HL-60 (cell line): Measurements from ENCODE around the gene MYL12A.

Experiments used
- DNase-seq, 2 experiments: peaks; one replicate each; pipeline ENCODE4 v3.0.0-alpha.2; 2010 to 2020; ENCODE audit warnings: low read depth in 1 of 2, low spot score in 1 of 2
- H3K27ac ChIP-seq: fragments of 250-450 bp; sonication (Bioruptor Pico); replicated peaks from 2 replicates; pipeline ENCODE4 v1.5.1; 2020; ENCODE audit warnings: mild to moderate bottlenecking, moderate library complexity
- H3K27me3 ChIP-seq: fragments of 250-450 bp; sonication (Bioruptor Pico); 2 replicates; pipeline ENCODE4 v1.5.1; 2021; ENCODE audit warnings: mild to moderate bottlenecking, moderate library complexity; ENCODE audit not compliant: insufficient read depth, poor library complexity, severe bottlenecking
- H3K4me3 ChIP-seq: replicated peaks from 2 replicates; pipeline ENCODE4 v1.5.1; 2011; ENCODE audit warnings: mild to moderate bottlenecking, control low read depth, low read length; ENCODE audit not compliant: insufficient read depth
- CTCF ChIP-seq: IDR thresholded peaks from one replicate; pipeline ENCODE4 v1.5.1; 2011; ENCODE audit warnings: low read length, control low read depth, inconsistent platforms; ENCODE audit not compliant: insufficient read depth
- GABPA ChIP-seq: IDR thresholded peaks from 2 replicates; pipeline ENCODE4 v1.6.1; 2012; ENCODE audit warnings: low read depth
- POLR2AphosphoS5 ChIP-seq: IDR thresholded peaks from 2 replicates; pipeline ENCODE4 v1.6.1; 2012; ENCODE audit warnings: low read depth
- REST ChIP-seq: IDR thresholded peaks from 2 replicates; pipeline ENCODE4 v1.6.1; 2012; ENCODE audit warnings: low read depth; ENCODE audit not compliant: insufficient replicate concordance
- SPI1 ChIP-seq: IDR thresholded peaks from 2 replicates; pipeline ENCODE4 v1.6.1; 2012; ENCODE audit warnings: low read depth, mild to moderate bottlenecking, borderline replicate concordance

Gene MYL12A

GRCh38 chr18:3216987-3217386, 30.6 kb upstream of the MYL12A start:
- DNase-seq: no peak
- no peak for TF ChIP-seq CTCF
- TF ChIP-seq GABPA: no peak
- no peak for TF ChIP-seq POLR2AphosphoS5
- TF ChIP-seq REST: no peak
- no peak for TF ChIP-seq SPI1
- Histone ChIP-seq H3K4me3 (no peak overlapping the region), H3K27me3 (no peaks in the 10 kb centered on the region), H3K27ac (no peak overlapping the region)

- H3K4me3 ChIP-seq: no peak overlapping the region
- DNase-seq: no peak
- no peaks in the 10 kb centered on the region for H3K27me3 ChIP-seq
- H3K27ac ChIP-seq: no peak overlapping the region
- no peak for TF ChIP-seq SPI1
- TF ChIP-seq GABPA: no peak
- no peak for TF ChIP-seq REST
- TF ChIP-seq CTCF: no peak
- TF ChIP-seq POLR2AphosphoS5: no peak
These were observed 29.5 kb upstream of the MYL12A start for GRCh38 chr18:3217948-3218647.

- no peak for DNase-seq
- no peak overlapping the region for H3K4me3 ChIP-seq
- TF ChIP-seq SPI1 (no peak), REST (no peak), CTCF (no peak), GABPA (no peak), POLR2AphosphoS5 (no peak)
- no peak overlapping the region for H3K27ac ChIP-seq
- H3K27me3 ChIP-seq: no peaks in the 10 kb centered on the region
These were observed 28.8 kb upstream of the MYL12A start for GRCh38 chr18:3218819-3219218.
